Left cardiac atrium (tissue), 4 donors: ENCODE results near the gene VPS37D. TPM values are rescaled to one million over a fixed set of nuclear protein-coding genes. Genes with fewer than 3 reads are reported as not detected.
"Not testable (repeated sequence)": the region's sequence is repeated elsewhere in the genome, so short reads cannot be mapped to it uniquely, and the experiment has no call there.

Experiments used
- ATAC-seq, 2 donors: fragments of 200-7000 bp; cut with Tn5 transposase; one replicate each; pipeline ENCODE4 v1.9.1; 2020; ENCODE audit warnings: mild to moderate bottlenecking in 2 of 2, moderate library complexity in 2 of 2
- DNase-seq: peaks from one replicate; pipeline ENCODE4 v3.0.0-alpha.2; 2020
- intact Hi-C, 2 donors: fragments of 100-400 bp; cut with DNase I; formaldehyde crosslinking; loops; one replicate each; pipeline versions ENCODE4 v1.14.1 to v1.15.1; 2022 to 2023
- total RNA-seq, 2 donors: library from RNA; stranded (reverse); fragmentation: NEBNext Ultra II Directional; extraction: Animal tissue kit (Norgen Biotek cat#: 25700); gene quantifications; one replicate each; pipeline ENCODE4 v1.2.1, GENCODE V29; 2021
- donor health status: DM: no; HTN: yes; CAD: no.
- donor health status: DM: no; HTN: yes; CAD: no; lungs with severe emphysema.
- donor health status: DM: yes; HTN: yes; CAD: no.
- donor health status: Dilated cardiomyopathy.

The VPS37D gene
- total RNA-seq, 2 donors from 2014 or later = 1.4 to 2.5 TPM

- DNase-seq (no peak), ATAC-seq (no peak)
- intact Hi-C loops = no loop called here
Measured at GRCh38 chr7:73642834-73643233, 24.8 kb upstream of the VPS37D start.

DNA sequence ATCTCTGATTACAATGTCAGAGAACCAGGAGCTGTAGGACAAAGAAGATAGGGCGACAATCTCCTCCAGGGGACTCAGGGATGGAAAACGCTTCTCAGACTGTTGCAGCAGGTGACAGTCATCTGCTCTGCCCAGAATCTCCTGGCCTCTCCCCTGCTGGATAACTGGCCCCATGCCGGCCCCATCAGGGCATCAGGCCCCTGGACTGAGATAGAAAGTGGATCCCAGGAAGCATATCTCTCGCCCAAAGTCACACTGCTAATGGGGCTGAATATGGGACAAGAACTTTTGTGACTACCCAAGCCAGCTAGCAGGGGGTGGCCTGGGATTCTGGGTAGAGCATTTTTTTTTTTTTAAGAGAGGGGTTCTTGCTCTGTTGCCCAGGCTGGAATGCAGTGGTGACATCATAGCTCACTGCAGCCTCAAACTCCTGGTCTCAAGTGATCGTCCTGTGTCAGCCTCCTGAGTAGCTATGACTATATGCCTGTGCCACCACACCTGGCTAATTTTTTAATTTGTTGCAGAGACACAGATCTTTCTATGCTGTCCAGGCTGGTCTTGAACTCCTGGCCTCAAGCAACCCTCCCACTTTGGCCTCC is 22.8 kb upstream of the VPS37D start:
- DNase-seq = no peak
- ATAC-seq = no peak
- intact Hi-C loops = no loop called here

DNA sequence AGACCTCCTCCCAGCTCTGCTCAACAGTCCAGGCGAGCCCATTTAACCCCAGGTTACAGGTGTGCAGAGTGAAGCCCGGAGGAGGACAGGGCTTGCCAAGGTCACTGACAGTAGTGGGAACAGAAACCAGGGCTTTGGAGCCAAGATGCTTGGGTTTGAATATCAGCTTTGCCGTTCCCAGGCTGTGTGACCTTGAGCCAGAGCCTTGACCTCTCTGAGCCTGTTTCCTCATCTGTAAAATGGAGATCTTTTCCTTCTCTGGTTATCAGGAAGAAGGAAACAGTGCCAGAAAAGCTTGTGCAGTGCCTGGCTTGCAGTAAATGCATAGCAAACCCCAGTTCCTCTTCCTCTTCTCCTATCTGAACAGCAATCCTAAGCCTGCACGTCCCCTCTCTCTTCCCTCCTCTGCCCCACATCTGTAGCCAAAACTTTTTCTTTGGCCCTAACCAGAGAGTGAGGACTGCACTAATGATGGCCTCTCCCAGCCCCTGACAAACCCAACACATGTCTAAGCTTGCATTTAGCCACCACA is 21.9 kb upstream of the VPS37D start:
- intact Hi-C loops = no loop called here
- no peak for ATAC-seq

GRCh38 chr7:73646785-73647724 is 20.6 kb upstream of the VPS37D start:
- intact Hi-C loops = no loop called here
- DNase-seq (no peak), ATAC-seq (no peak)

More for the DNA sequence above, 21.9 kb upstream of the VPS37D start:
- no peak for DNase-seq

- DNase-seq (no peak), ATAC-seq (peak; percentile 57 to 91)
- intact Hi-C loops = no loop called here
Measured at GRCh38 chr7:73647725-73648592, 19.7 kb upstream of the VPS37D start.

GRCh38 chr7:73648593-73649332 is 18.9 kb upstream of the VPS37D start:
- DNase-seq (no peak), ATAC-seq (no peak)
- intact Hi-C loops = no loop called here

DNA sequence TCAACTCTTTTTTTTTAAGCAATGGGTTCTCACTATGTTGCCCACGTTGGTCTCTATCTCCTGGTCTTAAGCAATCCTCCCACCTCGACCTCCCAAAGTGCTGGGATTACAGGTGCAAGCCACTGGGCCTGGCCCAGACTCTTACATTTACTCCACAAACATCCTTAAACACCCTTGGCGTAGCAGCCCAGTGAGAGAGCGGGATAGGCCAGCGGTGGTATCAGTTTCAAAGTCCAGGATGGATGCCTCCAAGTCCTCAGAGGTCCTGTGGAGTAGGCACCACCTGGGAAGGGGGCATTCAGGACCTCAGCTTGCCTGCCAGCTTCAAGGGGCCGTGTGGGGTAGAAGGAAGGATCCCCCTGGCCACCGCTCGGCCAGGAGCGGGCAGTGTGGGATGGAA is 18.1 kb upstream of the VPS37D start:
- DNase-seq = no peak
- intact Hi-C loops = no loop called here

GRCh38 chr7:73650524-73650923 is 17.1 kb upstream of the VPS37D start:
- intact Hi-C loops = no loop called here

More for the DNA sequence above, 18.1 kb upstream of the VPS37D start:
- no peak for ATAC-seq

GRCh38 chr7:73652541-73652949 is 15.1 kb upstream of the VPS37D start:
- DNase-seq (no peak), ATAC-seq (no peak)
- intact Hi-C loops = no loop called here

More at GRCh38 chr7:73650524-73650923, 17.1 kb upstream of the VPS37D start:
- ATAC-seq (no peak), DNase-seq (no peak)

GRCh38 chr7:73655309-73655708 is 12.3 kb upstream of the VPS37D start:
- intact Hi-C loops, ATAC-seq, DNase-seq: not testable (repeated sequence)

DNA sequence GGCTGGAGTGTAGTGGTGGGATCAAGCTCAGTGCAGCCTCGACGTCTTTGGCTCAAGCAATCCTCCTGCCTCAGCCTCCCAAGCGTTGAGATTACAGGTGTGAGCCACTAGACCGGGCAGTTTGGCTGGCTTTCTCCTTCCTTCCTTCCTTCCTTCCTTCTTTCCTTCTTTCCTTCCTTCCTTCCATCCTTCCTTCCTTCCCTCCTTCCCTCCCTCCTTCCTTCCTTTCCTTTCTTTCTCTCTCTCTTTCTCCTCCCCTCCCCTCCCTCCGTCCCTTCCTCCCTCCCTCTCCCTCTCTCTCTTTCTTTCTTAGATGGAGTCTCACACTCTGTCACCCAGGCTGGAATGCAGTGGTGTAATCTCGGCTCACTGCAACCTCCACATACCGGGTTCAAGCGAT is 7.6 kb upstream of the VPS37D start:
- DNase-seq (no peak), ATAC-seq (no peak)
- intact Hi-C loops = no loop called here

- not testable (repeated sequence) for ATAC-seq
Measured at GRCh38 chr7:73660594-73660993, 7.0 kb upstream of the VPS37D start.

DNA sequence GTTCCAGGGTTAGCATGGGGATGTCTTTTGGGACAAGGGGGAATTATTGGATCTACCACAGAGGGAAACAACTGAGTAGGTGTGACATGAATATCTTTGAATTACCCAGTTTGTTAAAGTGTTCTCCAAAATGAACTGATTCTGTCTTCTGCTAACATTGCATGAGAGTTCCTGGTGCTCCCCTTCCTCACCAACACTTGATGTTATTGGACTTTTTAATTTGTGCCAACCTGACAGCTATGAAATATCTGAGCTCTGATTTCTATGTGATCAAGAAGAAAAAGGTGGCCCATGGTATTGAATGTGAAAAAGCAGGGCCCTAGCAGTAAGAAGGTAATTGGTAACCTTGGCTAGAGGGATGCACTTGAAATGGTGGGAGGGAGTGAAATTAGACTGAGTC is 4.6 kb upstream of the VPS37D start:
- ATAC-seq = no peak
- intact Hi-C loops = no loop called here
- no peak for DNase-seq

More at GRCh38 chr7:73660594-73660993, 7.0 kb upstream of the VPS37D start:
- DNase-seq, intact Hi-C loops: not testable (repeated sequence)

GRCh38 chr7:73668103-73668885 is 663 bp downstream of the VPS37D start:
- ATAC-seq (no peak), DNase-seq (no peak)
- intact Hi-C loops = loop anchor here in 1 of 2 donors (5.0 kb wide), 2 partner anchors 46 to 61 kb away; partner anchors contain the start of gene MLXIPL

DNA sequence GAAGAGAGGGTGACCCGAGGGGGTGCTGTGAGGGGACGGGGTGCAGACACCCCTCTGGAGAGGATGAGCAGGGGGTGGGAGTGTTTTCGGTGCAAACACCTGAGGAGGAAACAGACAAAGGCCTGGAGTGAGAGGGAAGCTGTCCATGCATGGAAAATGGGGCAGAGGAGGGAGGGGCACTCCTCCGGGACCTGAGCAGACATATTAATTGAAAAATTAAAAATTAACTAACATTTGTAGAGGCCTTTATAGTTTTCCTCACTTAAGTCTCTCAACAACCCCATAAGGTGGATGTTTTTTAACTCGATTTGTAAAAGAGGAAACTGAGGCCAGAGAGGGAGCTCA is 1.2 kb downstream of the VPS37D start:
- DNase-seq (no peak), ATAC-seq (no peak)
- intact Hi-C loops = loop anchor here in 1 of 2 donors (5.0 kb wide), 2 partner anchors 47 to 62 kb away; partner anchors contain the start of gene MLXIPL

- ATAC-seq (no peak), DNase-seq (no peak)
- intact Hi-C loops = loop anchor here in 1 of 2 donors (5.0 kb wide), 2 partner anchors 47 to 62 kb away; partner anchors contain the start of gene MLXIPL
Measured at GRCh38 chr7:73669288-73669701, 1.7 kb downstream of the VPS37D start.

DNA sequence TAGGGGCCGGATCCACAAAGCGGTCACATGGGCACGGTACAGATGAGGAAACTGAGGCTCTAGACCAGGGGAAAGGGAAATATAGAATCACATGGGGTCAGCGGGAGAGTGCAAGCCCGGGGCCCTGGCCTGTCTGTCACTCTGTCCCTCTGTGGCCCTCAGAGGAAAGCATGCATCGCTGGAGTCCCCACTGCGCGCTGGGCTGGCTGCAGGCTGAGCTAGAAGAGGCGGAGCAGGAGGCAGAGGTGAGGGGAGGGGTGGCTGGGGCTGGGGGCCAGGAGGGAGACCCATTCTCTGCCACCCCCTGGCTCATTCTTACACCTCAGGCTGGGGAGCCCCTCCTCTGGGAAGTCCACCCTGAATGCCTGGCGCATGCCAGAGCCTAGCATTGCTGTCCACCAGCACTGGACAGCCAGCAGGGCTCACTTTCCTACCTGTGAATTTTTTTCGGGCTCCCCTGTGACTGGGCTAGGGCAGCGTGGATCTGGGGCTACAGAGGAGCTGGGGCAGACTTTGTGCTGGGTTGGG is 2.3 kb downstream of the VPS37D start:
- DNase-seq = no peak
- intact Hi-C loops = loop anchor here in 1 of 2 donors (5.0 kb wide), 3 partner anchors 48 to 63 kb away; partner anchors contain the start of gene MLXIPL
- ATAC-seq = no peak
